ENCODE measurements around the gene GMDS. TPM values are rescaled to one million over a fixed set of nuclear protein-coding genes. Genes with fewer than 3 reads are reported as not detected.

Gene GMDS
- total and polyA plus RNA-seq, 2 of the 8 experiments (the other 6 are each of a cell fraction or from before 2014, with no cell fraction given), result 16.8 to 50.0 TPM

- Histone ChIP-seq H2BK15ac (ENCODE audit: low read length) (no peak overlapping the region), H3K27me3 (replicated peaks in 1 of 4; ENCODE audit: control insufficient read depth in 3 of 4, extremely low read depth in 1 of 4, insufficient read depth in 3 of 4, low read length in 3 of 4) (no peaks in the 10 kb centered on the region), H3K27ac (ENCODE audit: low read depth, low read length) (no peak overlapping the region), H3K9ac (replicated peaks in 1 of 4; ENCODE audit: extremely low read depth in 1 of 4, low read depth in 3 of 4, low read length in 3 of 4) (no peak overlapping the region), H2BK5ac (ENCODE audit: low read depth, low read length) (no peak overlapping the region), H4K8ac (ENCODE audit: extremely low read depth, insufficient read depth, low read length) (no peak overlapping the region), H4K20me1 (replicated peaks in 1 of 2; ENCODE audit: control insufficient read depth in 1 of 2, insufficient read depth in 2 of 2, low read length in 2 of 2) (no peaks in the 10 kb centered on the region), H2BK12ac (ENCODE audit: low read depth, low read length) (no peak overlapping the region), H3K79me1 (ENCODE audit: low read depth, low read length) (no peaks in the 10 kb centered on the region), H3K18ac (ENCODE audit: extremely low read depth, low read length) (no peak overlapping the region), H2BK20ac (ENCODE audit: low read length) (no peak overlapping the region), H3K4me2 (ENCODE audit: insufficient read depth in 1 of 2, low read depth in 2 of 2, low read length in 2 of 2) (no peak overlapping the region), H3K4ac (replicated peaks; ENCODE audit: insufficient read length, low read depth, low read length) (no peak overlapping the region), H3K14ac (ENCODE audit: insufficient read length) (no peak overlapping the region), H3K9me3 (ENCODE audit: insufficient read depth in 2 of 2, low read depth in 1 of 2, low read length in 1 of 2) (no peaks in the 10 kb centered on the region), H2AK5ac (ENCODE audit: low read depth, low read length) (no peak overlapping the region), H4K5ac (ENCODE audit: insufficient read length, low read depth, low read length) (no peak overlapping the region), H3K23me2 (ENCODE audit: low read depth, low read length) (no peaks in the 10 kb centered on the region), H3K56ac (replicated peaks; ENCODE audit: insufficient read length, low read depth, low read length) (no peak overlapping the region), H3K36me3 (ENCODE audit: control insufficient read depth in 2 of 4, insufficient read depth in 4 of 4, low read length in 3 of 4) (no peaks in the 10 kb centered on the region), H2BK120ac (replicated peaks; ENCODE audit: low read depth, low read length) (no peak overlapping the region), H3K4me1 (replicated peaks in 1 of 4; ENCODE audit: control insufficient read depth in 3 of 4, insufficient read depth in 4 of 4, low read length in 3 of 4) (peaks cover 0 to 6% (median 3%) of the 10 kb centered on the region in 4 experiments; a peak in 3 of 7 replicates), H2AFZ (ENCODE audit: low read length) (no peak overlapping the region), H3K79me2 (ENCODE audit: control insufficient read depth in 1 of 2, insufficient read depth in 2 of 2, low read length in 2 of 2) (no peaks in the 10 kb centered on the region), H4K91ac (replicated peaks; ENCODE audit: insufficient read length, low read length) (no peak overlapping the region), H3K23ac (ENCODE audit: insufficient read length) (no peak overlapping the region), H3K4me3 (ENCODE audit: extremely low read depth in 1 of 4, insufficient read depth in 2 of 4, low read depth in 3 of 4, low read length in 4 of 4) (no peak overlapping the region)
- WGBS, 2 experiments (ENCODE audit: extremely low coverage in 1 of 2, insufficient coverage in 1 of 2, insufficient read length in 1 of 2, insufficient replicate concordance in 2 of 2, low coverage in 1 of 2, low lambda C conversion rate in 2 of 2, missing lambda C conversion rate in 1 of 2), result 87% methylated on average over 2 of the region's 2 CpGs; no CpG with 5 or more reads in 1 of the 2 experiments
- DNase-seq (ENCODE audit: low read depth in 1 of 2, low spot score in 2 of 2) (no peak), FAIRE-seq (no peak)
- ChIA-PET POLR2A (ENCODE audit: partially characterized antibody) (no interaction called here), CTCF (ENCODE audit: partially characterized antibody) (interaction anchor here (0.8 to 1.4 kb wide), 3 partner anchors 35 to 338 kb away, joined by 3 to 4 read pairs (median 3); no protein-coding TSS in a partner anchor)
- TF ChIP-seq CHD1 (IDR thresholded peaks at IDR 0.05; ENCODE audit: low read depth, low read length), result no peak
- TF ChIP-seq SP4 (IDR thresholded peaks at IDR 0.05; ENCODE audit: low read length), result no peak
- TF ChIP-seq CBX8 (IDR thresholded peaks at IDR 0.05; ENCODE audit: borderline replicate concordance, low read depth, low read length), result no peak
- TF ChIP-seq CREB1 (IDR thresholded peaks at IDR 0.05), result no peak
- no peak for TF ChIP-seq BRCA1 (IDR thresholded peaks at IDR 0.05; ENCODE audit: low read depth, low read length)
- TF ChIP-seq TBP (IDR thresholded peaks at IDR 0.05; ENCODE audit: low read depth, low read length), result no peak
- no peak for TF ChIP-seq SP2 (IDR thresholded peaks at IDR 0.05; ENCODE audit: low read length)
- TF ChIP-seq SUZ12 (IDR thresholded peaks at IDR 0.05; ENCODE audit: low read length), result no peak
These were observed 383.0 kb downstream of the GMDS start for GRCh38 chr6:1862411-1862810.
